Measurements from ENCODE around the gene TMEM229B. TPM values are rescaled to one million over a fixed set of nuclear protein-coding genes. Genes with fewer than 3 reads are reported as not detected.

TMEM229B gene
- total and polyA plus RNA-seq, 4 donors: 1.5 to 4.5 (median 2.5) TPM

DNA sequence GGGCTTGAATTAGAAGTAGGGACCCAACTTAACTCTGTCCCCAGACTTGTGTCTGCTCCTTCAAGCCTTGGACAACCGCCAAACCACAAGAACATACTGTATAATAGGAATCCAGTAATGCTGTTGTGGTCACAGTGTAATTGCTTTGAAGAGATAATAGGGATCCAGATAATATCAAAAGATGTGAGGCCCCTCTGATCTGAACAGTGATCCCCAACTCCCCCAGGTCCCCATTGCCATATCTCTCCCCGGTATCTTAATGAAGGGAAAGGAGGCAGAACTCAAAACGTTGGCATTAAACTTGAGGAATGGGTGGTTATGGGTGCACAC lies 36.1 kb upstream of the TMEM229B start:
- ATAC-seq (ENCODE audit: insufficient read depth, low FRiP score) (no peak), DNase-seq (no peak)
- no peak overlapping the region for H3K27ac ChIP-seq (ENCODE audit: low read depth in 1 of 2, low read length in 1 of 2)
- no peaks in the 10 kb centered on the region for H3K36me3 ChIP-seq (ENCODE audit: control insufficient read depth in 4 of 4, insufficient read depth in 4 of 4, low read length in 4 of 4)
- peaks cover 0 to 6% (median 2%) of the 10 kb centered on the region in 3 donors for H3K27me3 ChIP-seq (ENCODE audit: control insufficient read depth in 3 of 3, insufficient read depth in 3 of 3, low read length in 2 of 3)
- H3K9me3 ChIP-seq (ENCODE audit: control insufficient read depth in 4 of 4, insufficient read depth in 3 of 4, low read length in 3 of 4): no peaks in the 10 kb centered on the region
- TF ChIP-seq, protein P1, sequence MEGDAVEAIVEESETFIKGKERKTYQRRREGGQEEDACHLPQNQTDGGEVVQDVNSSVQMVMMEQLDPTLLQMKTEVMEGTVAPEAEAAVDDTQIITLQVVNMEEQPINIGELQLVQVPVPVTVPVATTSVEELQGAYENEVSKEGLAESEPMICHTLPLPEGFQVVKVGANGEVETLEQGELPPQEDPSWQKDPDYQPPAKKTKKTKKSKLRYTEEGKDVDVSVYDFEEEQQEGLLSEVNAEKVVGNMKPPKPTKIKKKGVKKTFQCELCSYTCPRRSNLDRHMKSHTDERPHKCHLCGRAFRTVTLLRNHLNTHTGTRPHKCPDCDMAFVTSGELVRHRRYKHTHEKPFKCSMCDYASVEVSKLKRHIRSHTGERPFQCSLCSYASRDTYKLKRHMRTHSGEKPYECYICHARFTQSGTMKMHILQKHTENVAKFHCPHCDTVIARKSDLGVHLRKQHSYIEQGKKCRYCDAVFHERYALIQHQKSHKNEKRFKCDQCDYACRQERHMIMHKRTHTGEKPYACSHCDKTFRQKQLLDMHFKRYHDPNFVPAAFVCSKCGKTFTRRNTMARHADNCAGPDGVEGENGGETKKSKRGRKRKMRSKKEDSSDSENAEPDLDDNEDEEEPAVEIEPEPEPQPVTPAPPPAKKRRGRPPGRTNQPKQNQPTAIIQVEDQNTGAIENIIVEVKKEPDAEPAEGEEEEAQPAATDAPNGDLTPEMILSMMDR (IDR thresholded peaks at IDR 0.05; ENCODE audit: control extremely low read depth, extremely low read depth): no peak
- no peak overlapping the region for H3K9ac ChIP-seq (ENCODE audit: insufficient read depth in 1 of 2, low read length in 2 of 2)
- no peak overlapping the region for H3K4me3 ChIP-seq
- peaks cover 0 to 9% (median 0%) of the 10 kb centered on the region in 5 donors for H3K4me1 ChIP-seq (ENCODE audit: control insufficient read depth in 5 of 5, insufficient read depth in 5 of 5, low read length in 5 of 5)
- 35 to 39% methylated on average over 3 of the region's 3 CpGs for WGBS, 2 donors

DNA sequence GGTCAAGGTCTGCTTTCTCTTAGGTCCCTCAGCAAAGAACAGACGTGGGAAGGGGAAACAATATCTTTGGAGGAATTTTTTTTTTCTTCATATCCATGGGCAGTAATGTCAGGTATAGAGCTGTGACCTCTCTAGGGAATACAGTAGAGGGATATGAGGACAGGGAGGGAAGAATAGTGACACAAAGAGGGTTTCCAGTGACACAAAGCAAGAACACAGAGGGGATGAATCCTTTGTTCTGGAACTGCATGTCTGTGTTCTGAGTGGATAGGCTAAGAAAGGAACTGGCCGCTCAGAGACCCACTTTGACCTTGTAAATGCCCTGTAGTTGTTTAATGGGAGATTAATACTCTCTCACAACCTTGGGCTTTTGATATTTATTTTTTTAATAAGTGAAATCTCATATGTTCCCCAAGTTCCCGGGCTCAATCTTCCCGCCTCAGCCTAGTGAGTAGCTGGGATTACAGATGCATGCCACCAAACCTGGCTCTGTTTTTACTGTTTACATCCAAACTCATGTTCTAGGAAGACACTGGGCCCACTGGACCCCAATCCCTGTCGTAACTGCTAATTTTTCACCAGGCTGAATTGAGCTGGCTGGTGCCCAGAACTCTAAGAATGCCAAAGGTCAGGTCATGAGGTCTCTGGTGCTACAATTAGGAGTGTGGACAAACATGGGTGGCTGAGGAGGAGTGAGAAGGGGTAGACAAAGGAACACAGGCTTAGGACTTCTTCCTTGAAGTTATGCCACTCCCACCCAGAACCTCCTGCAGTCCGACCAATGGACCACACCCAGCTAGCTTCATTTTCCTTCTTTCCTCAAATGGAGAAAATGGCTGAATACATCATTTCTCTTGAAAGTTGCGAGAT lies 35.5 kb upstream of the TMEM229B start:
- Histone ChIP-seq H3K27me3 (ENCODE audit: control insufficient read depth in 3 of 3, insufficient read depth in 3 of 3, low read length in 2 of 3) (peaks cover 0 to 6% (median 6%) of the 10 kb centered on the region in 3 donors), H3K4me1 (ENCODE audit: control insufficient read depth in 5 of 5, insufficient read depth in 5 of 5, low read length in 5 of 5) (peaks cover 0 to 9% (median 0%) of the 10 kb centered on the region in 5 donors), H3K36me3 (ENCODE audit: control insufficient read depth in 4 of 4, insufficient read depth in 4 of 4, low read length in 4 of 4) (no peaks in the 10 kb centered on the region), H3K4me3 (no peak overlapping the region), H3K9ac (ENCODE audit: insufficient read depth in 1 of 2, low read length in 2 of 2) (no peak overlapping the region), H3K9me3 (ENCODE audit: control insufficient read depth in 4 of 4, insufficient read depth in 3 of 4, low read length in 3 of 4) (no peaks in the 10 kb centered on the region), H3K27ac (ENCODE audit: low read depth in 1 of 2, low read length in 1 of 2) (no peak overlapping the region)
- TF ChIP-seq, protein P1 (IDR thresholded peaks at IDR 0.05; ENCODE audit: control extremely low read depth, extremely low read depth): no peak
- WGBS, 2 donors: 64 to 67% methylated on average over 7 of the region's 7 CpGs
- no peak for DNase-seq
- no peak for ATAC-seq (ENCODE audit: insufficient read depth, low FRiP score)

DNA sequence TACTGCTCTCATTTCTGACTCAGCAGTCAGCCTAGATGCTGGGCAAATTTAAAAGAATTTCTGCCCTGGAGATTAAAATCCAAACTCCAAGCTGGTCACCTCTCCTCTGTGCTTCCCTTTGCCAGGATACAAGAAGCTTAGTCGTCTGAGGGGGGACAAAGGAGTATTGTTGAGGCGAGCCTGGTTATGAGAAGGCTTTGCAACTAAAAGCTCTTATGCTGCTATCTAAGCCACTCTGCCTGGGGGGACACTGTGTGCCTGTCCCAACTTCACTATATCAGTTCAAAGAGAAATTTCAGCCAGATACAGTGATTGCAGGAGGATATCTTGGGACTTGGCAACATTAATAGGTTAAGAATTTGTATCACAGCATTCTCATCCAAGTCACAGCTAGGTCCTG lies 33.7 kb upstream of the TMEM229B start:
- peaks cover 0 to 16% (median 11%) of the 10 kb centered on the region in 3 donors for H3K27me3 ChIP-seq (ENCODE audit: control insufficient read depth in 3 of 3, insufficient read depth in 3 of 3, low read length in 2 of 3)
- H3K36me3 ChIP-seq (ENCODE audit: control insufficient read depth in 4 of 4, insufficient read depth in 4 of 4, low read length in 4 of 4): no peaks in the 10 kb centered on the region
- TF ChIP-seq, protein P1 (IDR thresholded peaks at IDR 0.05; ENCODE audit: control extremely low read depth, extremely low read depth): no peak
- H3K4me1 ChIP-seq (ENCODE audit: control insufficient read depth in 5 of 5, insufficient read depth in 5 of 5, low read length in 5 of 5): no peaks in the 10 kb centered on the region
- DNase-seq (no peak), ATAC-seq (ENCODE audit: insufficient read depth, low FRiP score) (no peak)
- H3K27ac ChIP-seq (ENCODE audit: low read depth in 1 of 2, low read length in 1 of 2): no peak overlapping the region
- H3K9ac ChIP-seq (ENCODE audit: insufficient read depth in 1 of 2, low read length in 2 of 2): no peak overlapping the region
- 63 to 75% methylated on average over 2 of the region's 2 CpGs for WGBS, 2 donors
- H3K9me3 ChIP-seq (ENCODE audit: control insufficient read depth in 4 of 4, insufficient read depth in 3 of 4, low read length in 3 of 4): no peaks in the 10 kb centered on the region
- no peak overlapping the region for H3K4me3 ChIP-seq
